Fibroblast of villous mesenchyme (primary cell): ENCODE measurements around the gene ZNF628. TPM values are rescaled to one million over a fixed set of nuclear protein-coding genes. Genes with fewer than 3 reads are reported as not detected.

Experiments
- DNase-seq: peaks from one replicate; pipeline ENCODE4 v3.0.0-alpha.2; 2010; ENCODE audit warnings: low read depth
- H3K4me3 ChIP-seq: 2 replicates; pipeline ENCODE4 v1.5.1; 2011; ENCODE audit warnings: low read depth, mild to moderate bottlenecking, low read length
- total RNA-seq: library from RNA; depleted of rRNA; stranded (reverse); fragments of >200 nt; gene quantifications from 2 replicates; pipeline ENCODE4 v1.2.3, GENCODE V29; 2012
- TF ChIP-seq, protein P1 (sequence below): IDR thresholded peaks from 2 replicates; pipeline ENCODE4 v1.5.1; 2012; ENCODE audit warnings: low read depth, mild to moderate bottlenecking, low read length; ENCODE audit not compliant: insufficient read depth

The ZNF628 gene
- total RNA-seq, 1 donor = 0.86 TPM

DNA sequence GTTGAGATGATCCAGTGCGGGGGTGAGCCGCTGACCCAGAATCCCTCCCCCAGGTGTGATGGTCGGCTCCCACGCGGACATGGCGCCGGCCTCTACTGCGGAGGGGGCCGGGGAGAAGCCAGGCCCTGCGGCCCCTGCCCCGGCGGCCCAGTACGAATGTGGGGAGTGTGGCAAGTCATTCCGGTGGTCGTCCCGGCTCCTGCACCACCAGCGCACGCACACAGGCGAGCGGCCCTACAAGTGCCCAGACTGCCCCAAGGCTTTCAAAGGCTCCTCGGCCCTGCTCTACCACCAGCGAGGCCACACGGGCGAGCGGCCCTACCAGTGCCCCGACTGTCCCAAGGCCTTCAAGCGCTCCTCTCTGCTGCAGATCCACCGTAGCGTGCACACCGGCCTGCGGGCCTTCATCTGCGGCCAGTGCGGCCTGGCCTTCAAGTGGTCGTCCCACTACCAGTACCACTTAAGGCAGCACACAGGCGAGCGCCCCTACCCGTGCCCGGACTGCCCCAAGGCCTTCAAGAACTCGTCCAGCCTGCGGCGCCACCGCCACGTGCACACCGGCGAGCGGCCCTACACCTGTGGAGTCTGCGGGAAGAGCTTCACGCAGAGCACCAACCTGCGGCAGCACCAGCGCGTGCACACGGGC is 4.9 kb downstream of the ZNF628 start:
- TF ChIP-seq, protein P1, sequence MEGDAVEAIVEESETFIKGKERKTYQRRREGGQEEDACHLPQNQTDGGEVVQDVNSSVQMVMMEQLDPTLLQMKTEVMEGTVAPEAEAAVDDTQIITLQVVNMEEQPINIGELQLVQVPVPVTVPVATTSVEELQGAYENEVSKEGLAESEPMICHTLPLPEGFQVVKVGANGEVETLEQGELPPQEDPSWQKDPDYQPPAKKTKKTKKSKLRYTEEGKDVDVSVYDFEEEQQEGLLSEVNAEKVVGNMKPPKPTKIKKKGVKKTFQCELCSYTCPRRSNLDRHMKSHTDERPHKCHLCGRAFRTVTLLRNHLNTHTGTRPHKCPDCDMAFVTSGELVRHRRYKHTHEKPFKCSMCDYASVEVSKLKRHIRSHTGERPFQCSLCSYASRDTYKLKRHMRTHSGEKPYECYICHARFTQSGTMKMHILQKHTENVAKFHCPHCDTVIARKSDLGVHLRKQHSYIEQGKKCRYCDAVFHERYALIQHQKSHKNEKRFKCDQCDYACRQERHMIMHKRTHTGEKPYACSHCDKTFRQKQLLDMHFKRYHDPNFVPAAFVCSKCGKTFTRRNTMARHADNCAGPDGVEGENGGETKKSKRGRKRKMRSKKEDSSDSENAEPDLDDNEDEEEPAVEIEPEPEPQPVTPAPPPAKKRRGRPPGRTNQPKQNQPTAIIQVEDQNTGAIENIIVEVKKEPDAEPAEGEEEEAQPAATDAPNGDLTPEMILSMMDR = no peak
- H3K4me3 ChIP-seq = no peak overlapping the region
- DNase-seq = no peak

DNA sequence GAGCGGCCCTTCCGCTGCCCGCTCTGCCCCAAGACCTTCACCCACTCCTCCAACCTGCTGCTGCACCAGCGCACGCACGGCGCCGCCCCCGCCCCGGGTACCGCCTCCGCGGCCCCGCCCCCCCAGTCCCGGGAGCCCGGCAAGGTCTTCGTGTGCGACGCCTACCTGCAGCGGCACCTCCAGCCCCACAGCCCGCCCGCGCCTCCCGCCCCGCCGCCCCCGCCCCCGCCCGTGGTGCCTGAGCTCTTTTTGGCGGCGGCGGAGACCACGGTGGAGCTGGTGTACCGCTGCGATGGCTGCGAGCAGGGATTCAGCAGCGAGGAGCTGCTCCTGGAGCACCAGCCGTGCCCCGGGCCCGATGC is 5.4 kb downstream of the ZNF628 start:
- TF ChIP-seq, protein P1 = no peak
- DNase-seq = no peak
- H3K4me3 ChIP-seq = no peak overlapping the region

DNA sequence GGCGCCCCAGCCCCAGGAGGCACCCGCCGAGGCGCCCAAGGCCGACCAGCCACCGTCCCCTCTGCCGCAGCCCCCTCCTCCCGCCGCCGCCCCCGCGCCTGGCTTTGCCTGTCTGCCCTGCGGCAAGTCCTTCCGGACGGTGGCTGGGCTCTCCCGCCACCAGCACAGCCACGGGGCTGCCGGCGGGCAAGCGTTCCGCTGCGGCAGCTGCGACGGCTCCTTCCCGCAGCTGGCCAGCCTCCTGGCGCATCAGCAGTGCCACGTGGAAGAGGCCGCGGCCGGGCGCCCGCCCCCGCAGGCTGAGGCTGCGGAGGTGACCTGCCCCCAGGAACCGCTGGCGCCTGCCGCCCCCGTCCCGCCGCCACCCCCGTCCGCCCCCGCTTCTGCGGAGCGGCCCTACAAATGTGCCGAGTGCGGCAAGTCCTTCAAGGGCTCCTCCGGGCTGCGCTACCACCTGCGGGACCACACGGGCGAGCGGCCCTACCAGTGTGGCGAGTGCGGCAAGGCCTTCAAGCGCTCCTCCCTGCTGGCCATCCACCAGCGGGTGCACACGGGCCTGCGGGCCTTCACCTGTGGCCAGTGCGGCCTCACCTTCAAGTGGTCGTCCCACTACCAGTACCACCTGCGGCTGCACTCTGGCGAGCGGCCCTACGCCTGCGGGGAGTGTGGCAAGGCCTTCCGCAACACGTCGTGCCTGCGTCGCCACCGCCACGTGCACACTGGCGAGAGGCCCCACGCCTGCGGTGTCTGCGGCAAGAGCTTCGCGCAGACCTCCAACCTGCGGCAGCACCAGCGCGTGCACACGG is 5.9 kb downstream of the ZNF628 start:
- TF ChIP-seq, protein P1 = no peak
- no peak for DNase-seq
- no peak overlapping the region for H3K4me3 ChIP-seq

DNA sequence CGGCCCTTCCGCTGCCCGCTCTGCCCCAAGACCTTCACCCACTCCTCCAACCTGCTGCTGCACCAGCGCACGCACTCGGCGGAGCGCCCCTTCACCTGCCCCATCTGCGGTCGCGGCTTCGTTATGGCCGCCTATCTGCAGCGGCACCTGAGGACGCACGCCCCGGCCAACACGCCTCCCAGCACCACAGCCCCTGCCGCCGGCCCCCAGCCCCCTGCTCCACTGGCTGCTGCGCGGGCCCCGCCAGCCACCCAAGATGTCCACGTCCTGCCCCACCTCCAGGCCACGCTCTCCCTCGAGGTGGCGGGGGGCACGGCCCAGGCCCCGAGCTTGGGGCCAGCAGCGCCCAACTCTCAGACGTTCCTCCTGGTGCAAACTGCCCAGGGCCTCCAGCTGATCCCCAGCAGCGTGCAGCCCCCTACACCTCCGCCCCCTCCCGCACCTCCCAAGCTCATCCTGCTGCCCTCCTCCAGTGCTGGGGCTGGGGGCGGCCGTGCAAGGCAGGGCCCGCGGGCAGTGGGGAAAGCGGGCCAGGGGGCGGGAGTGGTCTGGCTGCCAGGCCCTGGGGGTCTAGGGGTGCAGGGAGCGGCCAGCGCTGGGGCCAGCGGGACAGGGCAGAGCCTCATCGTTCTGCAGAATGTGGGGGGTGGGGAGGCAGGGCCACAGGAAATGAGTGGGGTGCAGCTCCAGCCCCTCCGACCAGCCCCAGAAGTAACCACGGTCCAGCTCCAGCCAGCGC is 6.7 kb downstream of the ZNF628 start:
- TF ChIP-seq, protein P1 = no peak
- no peak for DNase-seq
- H3K4me3 ChIP-seq = no peak overlapping the region

DNA sequence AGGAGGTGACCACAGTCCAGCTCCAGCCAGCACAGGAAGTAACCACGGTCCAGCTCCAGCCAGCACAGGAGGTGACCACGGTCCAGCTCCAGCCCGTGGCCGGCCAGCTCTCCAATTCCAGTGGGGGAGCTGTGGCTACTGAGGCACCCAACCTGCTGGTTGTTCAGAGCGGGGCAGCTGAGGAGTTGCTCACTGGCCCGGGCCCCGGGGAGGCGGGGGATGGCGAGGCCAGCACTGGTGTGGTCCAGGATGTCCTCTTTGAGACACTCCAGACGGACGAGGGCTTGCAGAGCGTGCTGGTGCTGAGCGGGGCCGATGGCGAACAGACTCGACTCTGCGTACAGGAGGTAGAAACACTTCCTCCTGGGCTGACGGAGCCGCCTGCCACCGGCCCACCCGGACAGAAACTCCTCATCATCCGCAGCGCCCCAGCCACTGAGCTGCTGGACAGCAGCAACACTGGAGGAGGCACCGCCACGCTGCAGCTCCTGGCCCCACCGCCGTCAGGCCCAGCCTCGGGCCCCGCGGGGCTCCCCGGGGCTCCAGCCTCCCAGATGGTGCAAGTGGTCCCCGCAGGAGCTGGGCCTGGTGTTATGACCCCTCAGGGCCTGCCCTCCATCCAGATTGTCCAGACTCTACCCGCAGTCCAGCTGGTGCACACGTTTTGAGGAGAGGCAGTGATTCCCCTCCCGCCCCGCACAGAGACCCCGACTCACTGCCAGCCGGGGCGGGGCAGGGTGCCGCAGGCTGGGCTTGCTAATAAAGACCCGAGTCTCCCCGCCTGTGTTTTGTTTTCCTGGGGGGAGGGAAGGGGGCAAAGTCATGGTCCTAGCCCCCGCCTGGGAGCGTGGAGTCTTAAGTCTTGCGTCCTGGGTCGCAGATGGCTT is 7.5 kb downstream of the ZNF628 start:
- H3K4me3 ChIP-seq = peak overlapping the region; percentile 77

More for the DNA sequence above, 7.5 kb downstream of the ZNF628 start:
- DNase-seq = no peak
- TF ChIP-seq, protein P1 = no peak
